Measurements from ENCODE around the gene MTX2.

MTX2 gene

DNA sequence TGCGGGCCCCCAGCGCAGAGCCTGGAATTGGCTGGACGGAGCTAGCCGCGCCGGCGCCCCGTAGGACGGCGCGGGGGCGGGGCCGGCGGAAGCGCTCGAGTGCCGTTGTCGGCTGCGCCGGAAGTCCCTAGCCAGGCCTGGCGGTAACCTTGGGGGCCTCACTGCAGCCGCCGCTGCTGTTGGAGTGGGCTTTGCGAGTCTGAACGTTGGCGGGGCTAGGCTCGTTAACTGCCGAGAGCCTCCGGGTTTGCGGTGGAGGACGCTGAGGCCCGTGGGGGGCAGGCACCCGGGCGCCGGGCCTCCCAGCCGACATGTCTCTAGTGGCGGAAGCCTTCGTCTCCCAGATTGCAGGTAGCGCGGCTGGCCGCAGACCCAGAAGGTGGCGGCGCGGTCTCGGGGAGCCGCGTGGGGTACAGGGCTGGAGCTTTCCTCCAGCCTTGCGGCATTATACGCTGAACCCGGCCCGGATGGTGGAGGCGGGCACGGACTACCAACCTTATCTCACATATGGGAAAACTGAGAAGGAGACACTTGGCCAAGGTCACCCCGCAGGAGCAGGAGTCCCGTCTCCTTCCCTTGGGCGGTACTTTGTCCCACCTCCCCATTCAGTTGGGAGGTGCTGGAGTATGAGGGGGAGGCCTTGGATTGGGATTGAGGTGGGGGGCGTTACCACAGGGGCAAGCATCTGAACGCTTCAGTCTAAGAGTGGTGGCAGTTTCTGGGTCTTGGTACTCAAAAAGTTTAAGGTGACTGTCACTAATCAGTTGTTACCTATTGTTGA lies at the start of gene MTX2:
TSS of gene MTX2 (plus strand) at position 124 of the 781 bp plus-strand sequence. CDS start at position 312, 188 bp downstream.
- peak; percentile 66 to 71 for DNase-seq

DNA sequence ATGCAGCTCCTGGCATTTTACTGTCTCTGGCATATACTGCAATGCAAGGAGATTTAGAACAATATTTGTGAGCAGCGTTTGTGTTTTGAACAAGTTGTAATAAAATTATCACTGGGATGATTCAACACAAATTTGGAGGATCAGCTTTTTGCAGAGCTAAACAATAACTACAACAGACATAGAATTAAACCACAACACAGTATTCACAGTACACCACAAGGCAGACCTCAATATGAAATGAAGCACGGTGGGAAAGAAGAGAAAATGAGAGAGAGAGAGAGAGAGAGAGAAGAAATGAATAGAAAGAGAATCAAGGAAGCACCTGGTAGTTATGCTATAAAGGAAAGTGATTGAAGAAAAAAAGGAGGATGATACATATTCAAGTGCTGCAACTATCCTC lies 41.4 kb upstream of the MTX2 start:
- no peak for DNase-seq

DNA sequence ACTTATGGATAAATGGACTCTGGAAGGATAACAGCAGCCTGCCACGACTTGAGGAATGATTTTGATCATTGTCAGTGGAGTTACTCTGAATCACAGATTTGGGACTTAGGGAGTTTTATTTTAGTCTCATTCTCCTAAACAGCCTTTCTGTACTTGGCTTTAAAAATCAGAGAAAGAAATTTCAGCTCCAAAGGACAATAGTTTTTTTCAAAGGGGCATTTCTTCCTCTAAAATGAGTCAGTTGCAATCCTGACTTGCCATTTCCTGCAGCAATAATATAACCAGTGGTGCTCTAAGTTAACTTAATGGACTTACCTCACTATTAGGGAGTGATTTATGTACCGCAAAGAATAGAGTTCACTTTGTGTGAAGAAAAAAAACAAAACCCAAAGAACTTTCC lies 35.1 kb upstream of the MTX2 start:
- no peak for DNase-seq

DNA sequence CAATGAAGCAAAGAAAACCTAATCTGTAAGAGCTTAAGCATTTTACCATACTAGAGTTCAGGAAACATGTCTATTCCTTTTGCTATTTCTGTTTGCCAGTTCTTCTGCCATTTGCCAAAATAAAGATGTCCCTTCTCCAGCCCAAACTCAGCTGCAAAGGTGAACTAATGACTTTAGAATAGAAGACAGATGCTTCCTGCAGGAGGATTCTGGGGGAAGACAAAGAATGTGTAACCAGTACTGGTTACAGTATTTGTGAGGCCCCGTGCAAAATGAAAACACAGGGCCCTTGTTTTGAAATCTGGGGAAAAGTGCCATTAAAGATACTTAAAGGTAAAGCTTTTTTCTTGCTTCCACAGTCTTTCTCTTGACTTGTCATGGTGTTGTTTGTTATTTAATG lies 34.3 kb upstream of the MTX2 start:
- DNase-seq = no peak

DNA sequence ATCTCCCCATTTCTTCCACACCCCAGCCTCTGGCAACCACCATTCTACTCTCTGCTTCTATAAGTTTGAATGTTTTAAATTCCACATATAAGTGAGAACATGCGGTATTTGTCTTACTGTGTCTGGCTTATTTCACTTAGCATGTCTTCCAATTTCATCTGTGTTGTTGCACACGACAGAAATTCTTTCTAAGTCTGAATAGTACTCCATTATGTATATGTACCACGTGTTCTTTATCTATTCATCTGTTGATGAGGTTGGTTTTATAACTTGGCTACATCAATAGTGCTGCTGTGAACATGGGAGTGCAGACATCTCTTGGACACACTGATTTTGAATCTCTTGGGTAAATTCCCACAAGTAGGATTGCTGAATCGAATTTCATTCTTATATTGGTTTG lies 31.8 kb upstream of the MTX2 start:
- no peak for DNase-seq

DNA sequence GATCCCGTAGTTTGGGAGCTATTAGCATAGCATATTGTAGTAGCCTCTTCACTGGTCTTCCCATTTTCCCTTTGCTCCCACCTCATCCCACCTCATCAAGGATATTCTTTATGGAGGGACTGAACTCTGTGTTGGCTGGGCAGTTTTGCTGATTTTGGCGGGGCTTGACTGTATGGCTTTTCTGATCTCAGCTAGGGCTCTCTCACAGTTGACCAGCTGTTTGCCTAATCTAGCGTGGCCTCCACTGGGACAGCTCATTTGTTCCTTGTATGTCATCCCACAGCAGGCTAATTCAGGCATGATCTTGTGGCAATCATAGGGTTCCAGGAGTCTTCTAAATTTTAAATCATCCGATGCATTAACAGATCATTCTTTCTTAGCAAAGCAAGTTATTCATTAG lies 30.2 kb upstream of the MTX2 start:
- no peak for DNase-seq

DNA sequence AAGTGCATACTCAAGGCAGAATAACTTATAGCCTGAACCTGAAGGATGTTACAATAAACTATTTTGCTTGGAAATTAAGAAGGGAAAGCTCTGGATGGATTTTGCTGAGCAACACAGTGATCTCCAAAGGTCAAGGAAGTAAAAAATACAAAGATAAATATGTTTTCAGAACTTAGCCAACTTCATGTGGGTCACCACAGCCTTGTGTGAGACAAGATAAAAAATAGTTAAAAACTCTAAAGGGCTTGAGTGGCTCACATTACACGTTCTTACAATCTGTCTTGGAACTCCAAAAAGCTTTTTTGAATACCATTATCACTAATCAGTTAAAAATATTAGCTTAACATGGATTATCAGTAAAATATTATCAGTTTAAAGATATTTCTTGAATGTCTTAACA lies 28.9 kb upstream of the MTX2 start:
- no peak for DNase-seq

DNA sequence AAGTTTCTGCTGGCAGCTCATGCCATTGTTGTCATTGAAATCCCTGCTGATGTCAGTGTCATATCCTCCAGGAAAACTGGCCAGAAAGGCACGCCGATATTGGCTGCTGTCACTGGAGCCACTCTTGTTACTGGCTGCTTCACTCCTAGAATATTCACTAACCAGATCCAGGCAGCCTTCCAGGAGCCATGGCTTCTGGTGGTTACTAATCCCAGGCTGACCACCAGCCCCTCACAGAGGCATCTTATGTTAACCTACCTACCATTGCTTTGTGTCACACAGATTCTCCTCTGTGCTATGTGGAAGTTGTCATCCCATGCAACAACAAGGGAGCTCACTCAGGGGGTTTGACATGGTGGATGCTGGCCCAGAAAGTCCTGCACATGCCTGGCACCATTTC lies 27.0 kb upstream of the MTX2 start:
- DNase-seq = no peak

DNA sequence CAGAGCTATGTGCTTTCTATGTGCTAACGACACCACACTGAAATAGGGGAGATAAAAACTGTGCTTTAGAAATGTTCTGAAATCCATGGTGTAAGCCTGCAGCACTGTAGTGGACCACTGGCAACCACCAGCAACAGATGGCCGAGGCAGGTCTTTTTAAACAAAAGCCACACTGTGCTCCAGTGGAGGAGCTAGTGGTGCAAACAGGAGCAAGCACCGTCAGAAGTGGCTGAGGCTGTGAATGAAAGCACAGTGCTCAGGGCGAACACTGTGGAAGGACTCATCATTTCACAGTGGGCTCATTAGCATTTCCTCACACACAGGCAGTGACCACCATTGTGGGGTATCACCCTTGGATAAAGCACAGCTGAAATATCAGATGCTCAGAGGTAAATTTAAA lies 22.9 kb upstream of the MTX2 start:
- no peak for DNase-seq

DNA sequence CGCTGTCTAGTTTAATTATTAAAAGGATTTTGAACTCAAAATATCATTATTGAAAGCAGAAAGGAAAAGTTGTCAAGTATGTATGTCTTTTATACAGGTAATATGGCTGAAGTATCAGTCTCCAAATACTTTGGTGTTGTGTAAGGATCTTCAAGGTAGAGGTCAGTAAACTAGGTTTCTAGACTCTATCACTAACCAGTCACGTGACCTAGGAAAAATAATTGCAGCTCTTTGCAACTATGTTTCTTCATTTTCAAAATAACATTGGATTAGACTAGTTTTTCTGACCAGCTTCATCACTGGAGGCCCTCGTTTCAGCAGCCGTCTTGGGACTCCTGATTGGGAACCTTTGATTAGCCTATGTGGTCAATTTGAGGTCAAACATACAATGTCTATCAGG lies 21.4 kb upstream of the MTX2 start:
- DNase-seq = no peak

DNA sequence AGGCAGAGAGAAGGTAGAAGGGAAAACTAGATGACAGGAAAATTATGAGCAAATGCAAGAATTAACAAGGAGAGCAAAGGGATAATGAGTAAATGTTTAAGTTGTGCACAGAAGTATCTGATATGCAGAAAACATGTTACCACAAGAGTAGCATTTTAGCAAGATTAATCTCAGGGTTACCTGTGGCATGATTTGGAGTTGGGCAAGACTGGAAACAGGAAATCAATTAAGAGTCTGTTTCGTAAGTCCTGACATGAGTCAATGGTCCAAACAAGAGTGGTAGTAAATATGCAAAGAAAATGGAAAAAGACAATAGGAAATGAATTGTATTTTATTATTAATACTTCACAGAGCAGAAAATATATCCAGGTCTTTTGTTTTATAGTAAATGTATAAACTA lies 17.3 kb upstream of the MTX2 start:
- no peak for DNase-seq

DNA sequence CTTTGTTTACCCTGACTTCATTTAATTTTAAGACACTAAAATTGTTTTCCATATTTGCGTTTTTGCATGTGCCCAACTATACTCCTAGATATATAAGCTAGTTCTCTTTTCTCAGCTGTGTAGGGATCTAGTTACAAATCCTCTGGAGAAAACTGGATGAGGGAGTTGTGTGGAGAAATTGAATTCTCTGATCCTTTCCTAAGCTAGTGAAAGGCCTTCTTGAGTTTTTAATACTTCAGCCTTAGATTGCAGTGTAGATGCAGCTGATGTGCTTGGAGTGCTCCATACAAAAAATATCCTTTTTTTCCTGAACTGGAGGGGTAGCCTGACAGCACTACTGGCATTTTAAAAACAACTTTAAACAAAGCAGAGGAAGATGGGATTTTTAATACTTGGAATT lies 8.6 kb upstream of the MTX2 start:
- no peak for DNase-seq

DNA sequence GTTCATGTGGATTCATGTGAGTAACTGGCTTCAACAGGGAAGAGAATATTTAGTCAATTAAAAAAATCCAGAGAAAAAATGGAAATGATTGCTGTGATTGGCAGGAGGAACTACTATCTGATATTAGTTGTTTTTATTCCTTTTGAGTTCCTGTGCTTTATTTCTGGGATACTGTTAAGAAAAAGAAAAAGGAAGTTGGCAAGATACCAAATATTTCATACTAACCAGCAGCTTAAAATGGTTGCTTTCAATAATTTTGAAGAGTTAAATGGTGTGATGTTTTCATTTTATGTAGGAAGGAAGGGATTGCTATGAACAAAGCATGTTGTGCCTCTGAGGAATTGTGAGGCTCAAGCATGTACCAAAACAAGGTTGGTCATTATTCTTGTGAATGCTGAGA lies 8.1 kb upstream of the MTX2 start:
- no peak for DNase-seq

DNA sequence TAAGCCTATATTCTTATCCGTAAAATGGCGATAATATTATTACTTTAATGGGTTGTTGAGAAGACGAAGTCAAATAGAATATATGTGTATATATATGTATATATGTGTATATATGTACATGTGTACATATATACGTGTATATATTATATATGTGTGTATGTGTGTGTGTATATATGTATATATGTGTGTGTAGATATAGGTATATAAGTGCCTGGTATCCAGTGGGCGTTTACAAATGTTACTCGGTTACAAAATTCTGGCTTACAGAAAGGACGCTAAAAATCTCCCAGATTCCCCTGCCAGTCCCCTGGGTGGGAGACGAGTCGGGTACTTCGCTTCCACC lies 295 bp upstream of the MTX2 start:
- DNase-seq = no peak

DNA sequence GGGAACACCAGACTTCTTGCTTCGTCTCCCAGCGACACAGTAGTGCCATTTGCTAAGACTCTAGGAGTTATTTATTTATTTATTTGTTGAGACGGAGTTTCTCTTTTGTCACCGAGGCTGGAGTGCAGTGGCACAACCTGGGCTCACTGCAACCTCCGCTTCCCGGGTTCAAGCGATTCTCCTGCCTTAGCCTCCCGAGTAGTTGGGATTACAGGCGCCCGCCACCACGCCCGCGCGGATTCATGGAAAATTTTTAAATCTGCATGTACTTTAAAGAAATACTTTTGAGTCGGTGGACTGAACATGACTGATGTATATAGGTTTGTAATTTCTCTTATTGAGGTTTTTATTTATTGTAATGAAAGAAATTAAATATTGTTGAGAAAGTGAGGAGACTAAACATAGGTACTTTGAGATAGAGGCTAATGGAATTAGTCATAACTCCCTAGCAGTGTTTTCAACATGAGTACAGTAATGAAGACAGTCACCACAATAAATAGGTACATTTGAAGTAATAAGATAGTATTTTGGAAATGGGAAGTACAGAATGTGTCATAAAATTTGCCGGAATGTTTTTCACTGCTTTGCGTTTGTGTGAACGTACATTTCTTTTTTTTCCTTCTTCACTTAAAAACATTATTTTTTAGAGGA lies 983 bp downstream of the MTX2 start:
- no peak for DNase-seq

DNA sequence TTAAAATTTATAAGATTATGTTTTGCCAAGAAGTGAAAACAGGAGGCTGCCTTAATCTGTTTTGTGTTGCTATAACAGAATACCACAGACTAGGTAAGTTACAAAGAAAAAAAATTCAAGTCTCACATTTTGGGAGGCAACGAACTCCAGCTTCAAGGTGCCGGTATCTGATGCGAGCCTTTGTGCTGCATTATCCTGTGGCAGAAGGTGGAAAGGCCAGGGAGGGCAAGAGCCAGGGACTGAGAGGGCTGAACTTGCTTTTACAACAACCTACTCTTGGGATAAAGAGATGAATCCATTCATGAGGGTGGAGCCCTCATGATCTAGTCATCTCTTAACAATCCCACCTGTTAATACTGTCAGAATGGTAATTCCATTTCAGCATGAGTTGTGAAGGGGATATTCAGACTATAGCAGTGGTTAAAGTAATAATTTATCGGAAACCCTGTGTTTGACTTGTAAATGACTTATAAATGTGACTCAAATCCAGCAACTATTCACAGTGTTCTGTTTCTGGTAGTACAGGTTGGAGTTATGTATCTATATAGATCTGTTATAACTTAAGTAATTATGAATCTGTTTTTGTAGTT lies 3.7 kb downstream of the MTX2 start:
- no peak for DNase-seq

DNA sequence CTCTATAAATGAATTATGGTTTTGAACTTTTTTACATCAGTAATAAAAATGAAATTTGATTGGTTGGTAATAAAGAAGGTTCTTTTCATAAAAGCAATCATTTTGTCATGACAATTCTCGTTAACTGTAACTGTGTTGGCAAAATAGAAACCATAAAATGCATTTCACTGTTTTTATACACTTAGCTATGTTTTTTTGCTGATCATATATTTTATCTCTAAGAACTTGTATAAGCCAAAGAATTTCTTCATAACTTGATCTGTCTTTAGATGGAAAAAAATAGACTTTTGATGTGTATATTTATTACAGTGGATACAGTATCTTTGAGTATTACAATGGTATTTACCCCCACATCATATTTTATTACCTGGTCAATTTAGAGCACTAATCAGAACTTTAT lies 9.7 kb downstream of the MTX2 start:
- DNase-seq = no peak

DNA sequence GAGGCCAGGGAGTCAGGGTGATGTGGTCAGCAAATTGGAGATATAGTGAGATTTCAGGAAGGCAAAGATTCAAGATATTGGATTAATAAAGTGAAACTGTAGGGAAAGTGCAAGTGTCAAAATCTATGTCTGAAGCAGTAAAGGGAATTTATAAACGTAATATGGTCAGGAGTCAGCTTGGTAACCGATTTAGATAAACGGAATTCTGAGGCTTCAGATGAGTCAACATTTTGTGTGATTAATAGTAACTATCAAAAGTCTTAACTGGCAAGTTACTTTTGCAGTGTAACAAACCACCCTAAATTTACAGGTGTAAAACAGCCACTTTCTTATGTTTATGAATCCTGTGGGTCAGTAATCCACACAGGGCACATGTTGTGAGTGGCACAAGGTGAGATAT lies 10.9 kb downstream of the MTX2 start:
- DNase-seq = no peak

DNA sequence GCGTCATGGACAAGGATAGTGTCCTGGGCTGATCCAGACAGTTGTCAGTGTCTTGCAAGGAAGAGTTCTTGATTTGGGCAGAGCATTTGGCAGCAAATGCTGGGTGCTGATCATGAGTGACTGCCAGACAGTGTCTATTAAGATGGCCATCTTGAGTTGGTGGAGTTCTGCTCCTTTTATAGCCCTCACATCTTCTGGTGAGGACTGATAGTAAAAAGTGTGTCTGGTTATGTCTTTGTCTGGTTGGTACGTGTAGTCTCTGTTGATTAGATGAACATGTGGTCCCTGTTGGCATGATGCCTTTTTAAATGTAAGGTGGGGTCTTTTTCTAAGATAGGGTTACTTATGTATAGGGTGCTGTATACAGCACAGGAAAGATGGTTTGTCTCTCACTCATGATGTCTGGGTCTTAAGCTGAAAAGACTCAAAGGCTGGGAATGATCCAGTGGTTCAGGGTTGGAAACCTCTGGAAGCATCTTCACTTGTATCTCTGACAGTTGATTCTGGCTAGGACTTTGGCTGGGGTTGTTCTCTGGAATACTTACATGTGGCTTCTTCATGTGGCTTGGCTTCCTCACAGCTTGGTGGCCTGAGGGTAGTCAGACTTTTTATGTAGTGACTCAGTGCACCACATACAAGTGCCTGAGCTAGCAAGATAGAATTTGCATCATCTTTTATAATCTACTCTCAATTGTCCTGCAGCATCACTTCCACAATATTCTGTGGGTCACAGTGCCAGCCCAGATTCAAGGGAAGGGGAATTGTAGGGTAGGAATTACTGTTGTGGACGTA lies 11.8 kb downstream of the MTX2 start:
- no peak for DNase-seq

DNA sequence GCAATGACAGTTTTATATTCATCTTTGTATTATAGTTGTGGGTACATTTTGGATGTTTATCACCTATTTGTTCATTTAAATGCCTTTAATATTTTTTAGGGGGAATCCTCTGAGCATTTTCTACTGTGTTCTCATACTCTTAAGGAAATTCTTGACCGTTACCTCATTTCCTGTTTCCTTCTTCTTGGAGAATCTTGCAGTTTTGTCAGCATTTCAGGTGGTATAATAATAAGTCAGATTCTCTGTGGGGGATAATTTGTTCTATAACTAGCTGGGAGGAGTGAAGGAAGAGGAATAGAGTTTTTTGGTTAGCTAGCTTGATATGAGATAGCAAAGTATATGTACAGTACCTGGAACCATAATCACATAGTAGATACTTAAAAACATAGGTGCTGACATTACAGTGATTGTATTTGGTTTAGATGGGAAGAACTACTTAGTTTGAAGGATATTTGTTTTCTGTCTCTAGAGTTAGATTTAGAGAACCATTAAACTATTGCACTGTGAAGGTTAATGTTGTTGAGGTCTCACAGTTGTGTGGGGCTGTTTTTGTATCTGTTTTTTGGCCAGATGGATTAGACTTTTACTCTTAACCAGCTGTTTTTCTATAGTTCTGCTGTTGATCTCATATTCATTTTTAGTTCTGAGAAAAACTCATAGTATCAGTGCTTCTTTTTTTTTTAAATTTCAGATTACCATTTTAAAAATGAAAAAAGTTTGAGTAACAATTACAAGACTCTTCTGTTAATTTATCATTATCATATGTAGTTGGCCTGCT lies 14.2 kb downstream of the MTX2 start:
- DNase-seq = no peak

DNA sequence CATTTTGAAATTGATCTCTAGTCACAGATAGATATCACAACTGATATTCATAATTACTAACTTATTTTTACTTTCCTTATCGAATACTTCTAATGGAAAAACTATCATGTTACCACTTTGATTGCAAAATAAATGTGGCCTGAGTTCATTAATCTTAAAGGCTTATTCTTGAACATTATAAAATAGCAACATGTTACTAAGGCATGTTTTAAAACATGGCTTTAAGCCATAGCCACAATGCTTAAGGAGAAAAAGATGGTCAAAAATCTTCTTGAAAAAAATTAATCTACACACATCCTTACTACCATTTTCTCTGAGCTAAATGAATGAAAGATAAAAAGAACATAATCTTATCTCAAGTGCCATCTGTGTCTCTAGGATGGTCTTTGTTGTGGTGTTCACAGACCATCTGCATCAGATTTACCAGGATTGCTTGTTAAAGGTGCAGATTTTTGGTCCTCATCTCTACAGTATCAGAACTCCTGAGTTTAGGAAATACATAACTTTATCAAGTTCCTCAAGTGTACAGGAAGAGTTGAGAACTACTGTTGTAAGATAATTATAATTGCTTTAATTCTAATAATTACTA lies 15.3 kb downstream of the MTX2 start:
- no peak for DNase-seq

DNA sequence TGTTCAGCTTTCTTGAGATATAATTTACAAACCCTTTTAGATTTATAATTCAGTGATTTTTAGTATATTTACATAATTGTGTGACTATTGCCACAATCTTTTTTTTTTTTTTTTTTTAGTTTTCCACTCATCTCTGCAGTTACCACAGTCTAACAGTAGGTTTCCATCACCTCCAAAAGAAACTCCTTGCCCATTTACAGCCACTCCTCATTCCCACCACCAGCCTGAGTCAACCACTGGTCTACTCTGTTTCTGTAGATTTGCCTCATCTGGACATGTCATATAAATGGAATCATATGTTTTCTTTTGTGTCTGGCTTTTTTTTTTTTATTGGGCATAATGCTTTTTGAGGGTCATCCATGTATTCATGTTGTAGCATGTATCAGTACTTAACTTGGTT lies 16.1 kb downstream of the MTX2 start:
- DNase-seq = no peak

DNA sequence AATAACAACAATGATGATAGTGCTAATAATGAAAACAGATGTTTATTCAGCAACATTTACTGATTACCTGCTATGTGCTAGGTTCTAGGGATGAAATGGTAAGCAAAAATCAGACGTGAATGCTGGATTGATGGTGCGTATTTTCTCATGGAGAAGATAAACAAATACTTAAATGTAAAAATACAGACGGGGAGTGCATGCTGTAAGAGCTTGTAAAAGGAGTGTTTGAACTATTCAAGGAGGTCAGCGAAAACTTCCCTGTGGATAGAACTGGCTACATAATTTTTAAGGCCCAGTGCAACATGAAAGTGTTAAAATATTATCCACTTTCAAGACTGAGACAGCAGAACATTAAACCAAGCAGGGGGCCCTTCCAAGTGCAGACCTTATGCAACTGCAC lies 22.1 kb downstream of the MTX2 start:
- DNase-seq = no peak

All from stimulated activated CD4-positive, alpha-beta T cell treated with anti-CD3 and anti-CD28 coated beads, Interleukin-2, amount 100 ng/mL, for 48 hours (primary cell).